OCI-M2 (cell line): ENCODE results near the gene CORO1C.
"Not testable (repeated sequence)": the region's sequence is repeated elsewhere in the genome, so short reads cannot be mapped to it uniquely, and the experiment has no call there.

Source experiments
- DNase-seq: peaks from one replicate; lab custom pipeline; 2025; ENCODE audit not compliant: unreplicated experiment; lab: John Stamatoyannopoulos, UW

CORO1C gene

DNA sequence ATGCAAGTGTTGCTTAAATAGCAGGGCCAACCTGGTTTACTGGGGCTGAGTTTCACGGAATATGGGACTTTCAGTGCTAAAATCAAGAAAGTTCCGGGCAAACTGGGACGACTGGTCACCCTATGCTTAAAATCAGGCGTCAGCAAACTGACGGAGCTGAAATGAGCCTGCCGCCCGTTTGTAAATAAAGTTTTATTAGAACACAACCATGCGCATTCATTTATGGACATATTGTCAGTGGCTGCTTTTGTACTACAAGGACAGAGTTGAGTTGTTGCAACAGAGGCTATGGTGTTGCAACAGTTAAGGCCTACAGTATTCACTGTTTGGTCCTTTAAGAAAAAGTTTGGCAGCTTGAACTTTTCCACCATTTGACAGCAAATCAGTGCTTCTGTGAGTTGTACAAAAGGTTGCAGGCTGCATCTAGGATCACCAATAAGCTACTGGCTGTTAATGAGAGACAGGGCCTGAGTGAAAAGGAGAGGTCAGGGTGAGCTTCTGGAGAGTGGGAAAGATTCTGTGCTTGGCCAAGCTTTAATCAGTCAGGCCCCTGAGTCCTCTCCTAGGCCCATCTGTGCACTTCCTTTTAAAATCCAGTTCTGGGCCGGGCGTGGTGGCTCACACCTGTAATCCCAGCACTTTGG is 111.0 kb downstream of the CORO1C start:
- DNase-seq, result no peak

DNA sequence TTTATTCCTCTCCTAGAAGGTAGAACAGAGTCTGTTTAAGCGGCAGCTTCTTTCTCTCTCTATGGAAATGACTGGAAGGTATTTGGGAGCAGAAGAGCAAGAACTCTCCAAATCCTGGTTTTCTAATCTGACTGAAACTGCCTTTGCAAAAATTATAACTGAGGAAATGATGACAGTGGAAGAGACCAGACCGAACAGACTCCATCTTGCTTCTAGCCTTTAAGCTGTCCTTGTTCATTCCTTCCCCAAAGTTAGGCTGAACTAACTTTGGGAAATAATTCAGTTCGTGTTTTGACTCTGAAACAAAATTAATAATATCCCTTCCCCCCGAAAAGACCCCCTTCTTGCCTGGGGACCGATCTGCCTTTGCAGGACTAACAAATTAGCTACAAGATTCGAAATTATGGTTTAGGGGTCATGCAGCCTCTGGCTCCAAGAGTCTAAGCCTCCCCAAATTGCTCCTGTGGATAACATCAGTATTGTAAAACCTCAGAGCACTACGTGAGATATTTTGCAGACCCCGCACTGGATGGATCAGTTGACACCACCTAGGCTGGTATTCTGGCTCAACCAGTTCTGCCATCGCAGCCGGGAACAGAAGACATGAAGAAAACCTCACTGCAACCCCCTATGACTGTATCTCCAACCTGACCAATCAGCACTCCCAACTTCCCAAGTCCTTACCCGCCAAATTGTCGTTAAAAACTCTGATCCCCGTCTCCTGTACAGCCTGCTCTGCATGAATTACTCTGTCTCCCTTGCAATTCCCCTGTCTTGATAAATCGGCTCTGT is 111.8 kb downstream of the CORO1C start:
- DNase-seq, result no peak

DNA sequence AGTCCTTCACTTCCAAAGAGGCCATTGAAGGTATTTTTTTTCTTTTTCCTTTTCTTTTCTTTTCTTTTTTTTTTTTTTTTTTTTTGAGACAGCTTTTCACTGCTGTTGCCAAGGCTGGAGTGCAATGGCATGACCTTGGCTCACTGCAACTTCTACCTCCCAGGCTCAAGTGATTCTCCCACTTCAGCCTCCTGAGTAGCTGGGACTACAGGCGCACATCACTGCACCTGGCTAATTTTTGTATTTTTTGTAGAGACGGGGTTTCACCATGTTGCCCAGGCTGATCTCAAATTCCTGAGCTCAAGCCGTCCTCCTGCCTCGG is 112.4 kb downstream of the CORO1C start:
- DNase-seq, result not testable (repeated sequence)

DNA sequence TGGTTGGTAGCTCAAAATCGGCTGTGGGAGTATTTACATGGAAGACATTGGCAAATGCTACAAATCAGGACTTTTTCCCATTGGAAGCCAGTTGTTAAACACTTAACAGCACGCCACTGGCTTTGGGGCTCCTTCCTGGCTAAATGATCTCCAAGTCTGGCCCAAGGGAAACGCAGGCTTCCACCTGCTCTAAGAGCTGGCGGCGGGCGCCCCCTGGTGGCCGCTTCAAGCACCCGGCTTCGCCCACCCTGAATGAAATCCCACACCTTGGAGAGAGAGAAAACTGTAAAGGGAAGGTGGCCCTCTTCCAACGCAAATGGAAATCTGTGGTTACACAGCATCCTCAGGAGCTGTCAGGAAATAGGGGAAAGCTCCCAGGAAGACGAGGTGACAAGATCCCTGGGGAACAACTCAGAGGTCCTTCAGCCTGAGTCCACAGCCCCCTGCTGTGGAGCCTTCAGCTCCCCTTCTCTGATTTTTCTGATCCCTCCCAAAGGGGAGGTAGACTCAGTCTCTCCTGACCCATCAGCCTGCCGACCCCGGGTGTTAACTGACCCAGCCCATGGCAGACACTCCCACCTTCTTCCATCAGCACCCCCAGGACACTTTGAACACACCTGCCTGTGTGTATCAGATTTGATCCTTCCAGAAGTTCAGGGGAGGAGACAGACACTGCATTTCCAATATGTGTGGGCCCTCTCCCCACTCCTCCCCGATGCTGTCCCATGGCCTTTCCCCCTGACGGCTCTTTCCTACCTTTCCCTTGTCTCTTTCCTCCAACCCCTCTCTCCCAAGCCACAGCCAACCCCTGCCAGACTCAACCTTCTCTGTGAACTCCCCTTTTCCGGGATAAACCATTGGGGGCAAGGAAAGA is 113.0 kb downstream of the CORO1C start:
- DNase-seq, result peak; percentile 20

DNA sequence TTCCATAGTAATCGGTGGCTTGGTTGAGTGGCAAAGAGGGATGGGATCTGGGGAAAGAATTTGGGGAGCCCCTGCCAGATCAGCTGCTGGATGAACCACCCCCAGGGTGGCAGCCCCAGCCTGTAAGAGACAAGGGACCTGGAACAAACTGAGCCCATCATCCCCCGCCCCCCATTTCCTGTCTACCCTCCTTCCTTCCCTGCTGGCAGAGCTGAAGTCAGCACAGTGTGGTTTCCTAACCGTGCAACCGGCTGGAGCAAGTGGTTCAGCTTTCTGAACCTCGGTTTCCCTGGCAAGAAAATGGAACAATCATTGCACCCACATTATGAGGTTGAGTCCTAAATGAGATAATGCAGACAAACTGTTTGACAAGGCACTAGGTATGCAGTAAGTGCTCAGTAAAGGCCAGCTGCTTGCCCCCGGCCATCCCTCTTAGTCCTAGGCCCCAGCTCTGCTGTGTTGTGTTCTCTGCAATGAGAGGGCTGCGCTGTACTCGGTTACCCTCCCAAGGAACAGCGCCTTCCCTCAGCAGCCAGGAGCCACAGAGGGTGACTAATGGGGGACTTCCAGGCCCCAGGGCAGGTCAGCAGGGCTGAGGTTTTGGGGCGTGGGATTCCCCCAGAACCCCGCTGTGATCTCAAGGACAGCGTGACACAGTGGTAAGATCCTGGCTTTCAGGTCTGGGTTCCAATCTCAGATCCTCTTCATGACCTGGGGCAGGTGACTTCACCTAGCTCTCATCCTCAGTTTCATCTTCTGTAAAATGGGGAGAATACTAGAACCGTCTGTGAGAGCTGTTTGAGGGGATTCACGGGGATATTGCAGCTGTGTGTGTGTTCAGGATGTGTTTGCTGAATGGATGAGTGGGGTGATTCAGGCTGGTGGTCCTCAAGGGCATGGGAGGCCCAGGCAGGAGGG is 114.1 kb downstream of the CORO1C start:
- DNase-seq, result no peak

DNA sequence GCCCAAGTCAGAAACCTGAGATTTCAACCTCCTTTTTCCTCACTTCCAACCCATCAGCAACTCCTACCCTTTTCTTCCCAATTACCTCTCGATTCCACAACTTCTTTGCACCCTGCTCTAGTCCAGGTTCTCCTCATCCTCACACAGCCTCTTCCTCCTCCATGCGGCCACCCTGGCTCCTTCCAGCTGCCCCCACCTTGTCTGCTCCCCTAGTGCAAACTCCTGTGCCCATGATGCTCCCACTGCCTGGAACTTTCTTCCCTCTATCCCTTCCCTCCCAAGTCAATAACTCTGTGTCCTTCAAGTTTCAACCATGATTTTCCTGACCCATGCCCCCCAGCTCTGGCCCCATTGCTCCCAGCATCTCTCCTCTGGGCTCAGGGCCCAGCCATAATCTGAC is 115.0 kb downstream of the CORO1C start:
- no peak for DNase-seq

DNA sequence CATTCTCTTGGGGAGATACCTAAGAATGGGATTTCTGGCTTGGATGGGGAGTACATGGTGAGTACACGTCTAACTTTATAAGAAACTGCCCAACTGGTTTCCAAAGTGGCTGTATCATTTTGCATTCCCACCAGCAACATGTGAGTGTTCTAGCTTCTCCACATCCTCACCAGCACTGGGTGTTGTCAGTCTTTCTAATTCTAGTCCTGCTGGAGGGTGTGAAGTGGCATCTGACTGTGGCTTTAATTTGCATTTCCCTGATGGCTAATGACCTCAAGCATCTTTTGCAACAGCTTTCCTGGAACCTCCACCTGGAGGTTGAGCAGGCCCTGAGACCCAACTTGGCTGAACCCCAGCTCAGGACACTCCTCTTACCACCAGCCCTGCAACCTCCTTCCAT is 115.4 kb downstream of the CORO1C start:
- DNase-seq, result no peak

DNA sequence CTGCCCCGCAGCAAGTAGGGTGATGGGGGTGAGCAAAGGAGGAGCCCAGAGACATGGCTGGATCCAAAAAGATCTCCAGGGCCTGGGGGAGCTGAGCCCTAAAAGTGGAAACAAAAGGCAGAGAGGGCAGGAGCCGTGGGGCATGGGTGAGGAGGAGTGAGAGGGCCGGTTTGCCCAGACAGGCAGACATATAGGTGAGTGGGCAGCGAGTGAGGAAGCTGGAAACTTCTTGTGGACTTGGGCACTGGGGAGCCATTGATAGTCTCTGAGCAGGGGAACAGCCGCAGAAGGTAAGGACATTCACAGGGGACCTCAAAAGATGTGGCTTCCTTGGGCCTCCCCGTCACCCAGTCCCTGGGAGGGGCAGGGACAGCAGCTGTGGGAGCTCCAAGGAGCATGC is 116.7 kb downstream of the CORO1C start:
- no peak for DNase-seq

DNA sequence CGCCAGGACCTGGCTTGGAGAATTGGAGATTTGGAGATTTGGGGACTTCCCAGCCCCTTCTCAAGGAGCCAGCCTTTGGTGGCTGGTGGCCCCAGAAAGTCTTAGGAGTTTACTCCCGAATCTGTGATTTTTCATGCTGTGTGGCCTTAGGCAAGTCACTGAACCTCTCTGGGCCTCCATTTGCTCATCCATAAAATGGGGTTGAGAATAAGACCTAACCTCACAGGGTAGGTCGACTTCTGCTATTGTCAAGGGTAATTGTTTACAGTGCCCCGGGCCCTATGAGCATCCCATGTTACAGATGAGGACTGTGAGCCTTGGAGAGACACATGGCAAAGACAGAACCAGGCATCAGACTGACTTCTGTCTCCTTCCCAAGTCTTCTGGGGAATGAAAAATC is 117.3 kb downstream of the CORO1C start:
- DNase-seq, result no peak

DNA sequence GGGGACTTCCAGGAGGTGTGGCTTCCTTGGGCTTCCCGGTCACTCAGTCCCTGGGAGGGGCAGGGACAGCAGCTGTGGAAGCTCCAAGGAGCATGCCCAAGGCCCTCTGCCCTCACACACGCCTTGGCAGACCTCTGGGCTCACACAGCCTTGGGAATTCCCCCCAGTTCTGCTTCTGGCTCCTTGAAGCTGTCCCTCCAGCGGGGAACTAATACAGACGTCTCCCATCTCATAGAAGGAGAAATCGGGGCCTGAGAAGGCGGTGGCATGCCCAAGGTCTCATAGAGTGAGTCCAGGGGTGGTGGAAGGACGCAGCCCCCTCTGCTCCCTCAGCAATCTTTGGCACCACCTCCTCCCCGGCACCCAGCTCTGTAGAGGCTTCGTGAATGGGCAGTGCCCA is 117.8 kb downstream of the CORO1C start:
- DNase-seq, result no peak

DNA sequence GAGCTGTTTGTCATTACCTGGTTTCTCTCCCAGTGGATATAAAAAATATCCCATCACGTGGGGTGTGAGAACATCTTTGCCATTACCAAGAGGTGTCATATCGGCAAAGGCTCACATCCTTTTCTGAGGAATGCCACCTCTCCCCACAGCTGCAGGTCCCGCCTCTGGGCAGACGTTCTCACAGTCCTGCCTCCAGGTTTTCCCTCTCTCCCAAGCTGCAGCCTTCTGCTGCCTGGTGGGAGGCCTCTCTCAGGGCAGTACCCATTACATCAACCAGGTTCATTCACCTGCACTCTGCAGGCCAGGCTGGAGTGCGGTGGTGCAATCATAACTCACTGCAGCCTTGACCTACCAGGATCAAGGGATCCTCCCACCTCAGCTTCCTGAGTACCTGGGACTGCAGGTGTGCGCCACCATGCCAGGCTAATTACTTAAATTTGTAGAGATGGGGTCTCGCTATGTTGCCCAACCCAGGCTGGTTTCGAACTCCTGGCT is 118.5 kb downstream of the CORO1C start:
- DNase-seq, result no peak

DNA sequence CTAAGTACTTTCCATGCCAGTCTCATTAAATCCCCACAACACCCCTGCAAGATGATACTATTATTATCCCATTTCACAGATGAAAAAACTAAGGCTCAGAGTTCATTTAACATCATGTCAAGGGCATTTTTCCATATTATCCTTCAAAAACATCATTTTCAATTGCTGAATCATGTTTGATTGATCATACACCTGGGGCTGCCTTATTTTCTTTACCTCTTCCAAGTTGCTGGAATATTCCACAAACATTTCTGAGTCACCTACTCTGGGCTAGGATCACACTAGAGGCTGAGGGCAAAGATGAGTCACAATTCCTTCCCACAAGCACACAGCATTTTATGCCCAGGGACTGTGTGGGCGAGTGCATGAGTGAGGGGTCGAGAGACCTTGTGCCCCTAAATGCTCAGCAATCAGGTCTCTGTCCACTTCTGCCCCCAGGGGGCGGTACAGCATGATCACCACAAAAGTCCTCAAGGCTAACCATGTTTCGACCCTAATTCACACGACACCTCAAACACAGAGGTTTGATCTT is 119.4 kb downstream of the CORO1C start:
- no peak for DNase-seq

DNA sequence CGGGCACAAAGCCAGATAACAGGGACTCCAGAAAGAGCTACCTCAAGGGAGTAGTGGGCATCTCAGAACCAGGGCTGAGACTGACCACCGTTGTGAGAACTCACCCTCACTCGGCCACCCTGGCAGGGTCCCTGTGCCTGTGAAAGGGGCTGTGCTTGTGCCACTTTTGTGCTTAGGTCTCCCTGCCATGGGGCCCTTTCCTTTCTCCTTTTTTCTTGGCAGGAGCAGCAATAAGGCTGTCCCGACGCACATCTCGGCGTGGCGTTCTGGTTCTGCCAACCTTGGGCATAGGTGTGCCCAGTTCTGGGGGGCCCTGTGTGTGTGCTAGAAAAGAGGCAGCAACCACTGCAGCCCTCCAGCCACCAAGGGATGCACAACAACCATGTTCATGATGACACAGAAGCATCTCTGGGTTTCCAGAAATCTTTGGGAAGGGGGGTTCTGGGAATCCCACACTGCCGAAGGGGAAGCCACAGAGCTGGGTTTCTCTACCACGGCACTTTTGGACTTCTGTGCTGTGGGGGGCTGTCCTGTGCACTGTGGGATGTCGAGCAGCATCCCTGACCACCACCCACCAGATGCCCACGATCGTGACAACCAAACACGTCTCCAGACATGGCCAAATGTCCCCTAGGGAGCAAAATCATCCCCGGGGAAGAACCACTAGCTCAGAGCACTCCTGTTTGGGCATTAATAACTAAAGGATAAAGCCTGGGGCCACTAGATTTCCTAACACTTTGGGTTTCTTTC is 120.3 kb downstream of the CORO1C start:
- DNase-seq, result no peak

DNA sequence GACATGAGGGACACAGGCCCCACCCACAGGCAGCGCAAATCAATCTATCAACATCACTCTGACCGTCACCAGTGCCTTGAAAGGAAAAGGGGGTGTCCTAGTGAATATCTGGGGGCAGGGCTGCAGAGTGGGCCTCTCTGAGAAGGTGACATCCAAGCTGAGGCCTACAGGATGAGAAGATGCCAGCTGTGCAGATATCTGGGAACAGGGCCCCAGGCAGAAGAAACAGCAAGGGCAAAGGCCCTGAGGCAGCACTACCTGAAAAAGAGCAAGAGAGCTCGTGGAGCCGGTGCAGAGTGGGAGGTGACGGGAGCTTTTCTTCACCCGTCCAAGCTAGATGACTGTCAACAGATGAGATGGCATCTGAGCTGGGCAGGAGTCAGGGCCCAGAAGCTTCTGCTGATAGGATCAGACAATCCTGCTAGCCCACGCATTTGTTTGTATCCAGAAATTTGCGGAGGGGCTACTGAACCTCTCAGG is 120.9 kb downstream of the CORO1C start:
- DNase-seq, result no peak

DNA sequence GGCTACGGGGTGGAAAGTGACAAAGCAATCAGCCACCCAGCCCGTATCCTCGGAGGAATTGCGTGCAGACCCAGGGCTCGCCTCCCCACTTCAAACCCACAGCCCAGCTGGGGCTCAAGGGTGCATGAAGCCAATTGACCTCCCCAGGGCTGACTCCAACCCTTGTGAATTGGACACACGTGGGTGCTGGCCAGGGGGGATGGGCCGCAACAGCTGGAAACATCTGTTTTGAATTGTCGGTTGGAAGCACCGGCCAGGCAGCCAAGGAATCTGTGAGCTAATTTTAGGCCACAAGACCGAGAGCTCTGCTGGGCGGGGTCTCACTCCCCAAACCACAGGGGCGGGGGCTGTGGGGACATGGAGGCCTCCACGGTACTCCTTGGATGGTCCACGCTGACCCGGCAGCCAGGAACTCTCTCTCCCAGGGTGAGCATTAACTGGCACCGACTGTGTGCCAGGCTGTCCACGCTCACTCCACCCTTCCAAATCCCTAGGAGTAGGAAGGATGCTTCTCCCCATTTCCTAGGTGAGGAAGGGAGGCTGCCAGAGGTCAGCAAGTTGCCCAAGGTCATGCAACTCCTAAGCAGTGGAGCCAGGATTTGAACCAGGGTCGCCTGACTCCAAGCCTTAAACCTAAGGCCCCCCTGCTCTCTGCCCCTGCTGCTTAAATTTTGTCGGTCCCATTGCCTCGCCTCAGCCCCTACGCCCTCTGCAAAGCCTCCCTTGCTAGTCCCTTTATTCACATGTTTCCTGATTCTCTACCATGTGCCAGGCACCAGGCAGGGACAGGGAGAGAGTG is 121.6 kb downstream of the CORO1C start:
- DNase-seq, result no peak

DNA sequence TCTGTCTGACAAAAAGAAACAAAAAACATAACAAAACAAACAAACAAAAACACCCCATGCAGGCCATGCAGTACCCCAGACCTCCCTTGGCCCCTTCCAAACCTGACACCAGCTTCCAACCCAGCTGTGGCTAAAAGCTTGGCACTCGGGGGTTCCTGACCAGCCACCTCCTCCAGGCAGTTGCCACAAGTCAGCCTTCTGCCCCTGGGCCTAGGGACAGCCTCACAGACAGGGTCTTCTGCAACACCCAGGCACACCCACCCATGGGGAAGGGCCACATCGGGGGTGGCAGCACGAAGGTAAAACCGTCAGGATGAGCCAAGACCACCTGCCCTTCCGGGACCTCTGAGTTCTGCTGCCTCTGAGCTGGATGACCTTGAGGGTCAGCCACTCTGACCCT is 122.7 kb downstream of the CORO1C start:
- DNase-seq, result no peak

DNA sequence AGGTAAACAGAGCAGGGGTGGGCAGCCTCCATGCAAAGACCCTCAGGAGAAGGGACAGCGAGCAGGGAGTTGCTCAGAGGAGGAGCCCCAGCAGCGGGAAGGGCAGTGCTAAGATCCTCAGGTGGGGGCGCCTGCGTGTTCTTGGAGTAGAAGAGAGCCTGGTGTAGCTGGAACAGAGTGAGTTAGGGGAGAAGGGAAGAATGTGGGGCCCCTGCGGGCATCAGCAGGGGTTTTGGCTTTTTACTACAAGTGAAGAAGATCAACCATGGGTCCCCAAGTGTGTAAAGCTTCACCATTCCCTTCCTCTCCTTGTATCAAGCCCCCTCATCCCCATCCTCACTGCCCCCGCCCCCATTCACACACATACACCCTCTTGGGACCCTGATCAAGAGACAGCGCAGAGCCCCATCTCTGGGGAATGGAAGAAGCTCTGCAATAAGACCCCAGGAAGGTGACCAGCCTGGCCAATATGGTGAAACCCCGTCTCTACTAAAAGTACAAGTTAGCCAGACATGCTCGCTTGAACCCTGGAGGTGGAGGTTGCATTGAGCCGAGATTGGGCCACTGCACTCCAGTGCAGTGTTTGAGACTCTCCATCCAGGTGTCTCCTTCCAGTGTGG is 123.2 kb downstream of the CORO1C start:
- no peak for DNase-seq

DNA sequence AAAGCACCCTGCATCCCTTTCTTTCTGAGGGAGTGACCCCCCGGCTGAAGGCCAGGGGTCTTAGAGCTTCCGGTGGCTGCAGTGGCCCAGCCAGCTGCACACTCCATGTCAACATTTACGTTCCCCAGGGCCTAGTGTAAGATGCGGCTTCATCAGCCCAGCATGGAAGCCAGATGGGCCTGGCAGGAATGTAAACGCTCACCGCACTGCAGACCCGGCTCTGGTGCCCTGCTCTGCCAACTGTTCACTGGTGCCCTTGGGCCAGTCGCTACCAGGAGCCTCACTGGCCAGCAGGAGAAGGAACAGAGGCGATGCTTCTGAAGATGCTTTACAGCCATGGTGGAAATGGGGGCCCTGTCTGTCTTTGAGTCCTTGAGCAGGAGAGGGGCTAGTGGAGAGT is 124.8 kb downstream of the CORO1C start:
- no peak for DNase-seq
